ENCODE results near the gene HK1.

Gene HK1

GRCh38 chr10:69337296-69338132, 59.2 kb downstream of the HK1 start:
- Mint-ChIP-seq H3K4me1 (peaks cover 70% of the 10 kb centered on the region), H3K4me3 (no peak overlapping the region), H3K27me3 (no peaks in the 10 kb centered on the region), H3K27ac (peak overlapping the region; percentile 69), H3K9me3 (no peaks in the 10 kb centered on the region), H3K36me3 (peaks cover 17% of the 10 kb centered on the region)
- ATAC-seq = no peak

GRCh38 chr10:69338133-69338456, 59.8 kb downstream of the HK1 start:
- no peak for ATAC-seq
- Mint-ChIP-seq H3K27me3 (no peaks in the 10 kb centered on the region), H3K4me1 (peaks cover 72% of the 10 kb centered on the region), H3K9me3 (no peaks in the 10 kb centered on the region), H3K4me3 (no peak overlapping the region), H3K36me3 (peaks cover 17% of the 10 kb centered on the region), H3K27ac (peak overlapping the region; percentile 69)

GRCh38 chr10:69338547-69339450, 60.5 kb downstream of the HK1 start:
- no peaks in the 10 kb centered on the region for H3K27me3 Mint-ChIP-seq
- ATAC-seq = no peak
- no peak overlapping the region for H3K4me3 Mint-ChIP-seq
- peaks cover 78% of the 10 kb centered on the region for H3K4me1 Mint-ChIP-seq
- no peaks in the 10 kb centered on the region for H3K9me3 Mint-ChIP-seq
- peak overlapping the region; percentile 69 for H3K27ac Mint-ChIP-seq
- peaks cover 19% of the 10 kb centered on the region for H3K36me3 Mint-ChIP-seq

GRCh38 chr10:69340695-69341094, 62.4 kb downstream of the HK1 start:
- no peak for ATAC-seq
- no peak overlapping the region for H3K4me3 Mint-ChIP-seq
- H3K36me3 Mint-ChIP-seq = peaks cover 25% of the 10 kb centered on the region
- no peaks in the 10 kb centered on the region for H3K27me3 Mint-ChIP-seq
- no peaks in the 10 kb centered on the region for H3K9me3 Mint-ChIP-seq
- peaks cover 79% of the 10 kb centered on the region for H3K4me1 Mint-ChIP-seq
- no peak overlapping the region for H3K27ac Mint-ChIP-seq

- Mint-ChIP-seq H3K4me3 (no peak overlapping the region), H3K27ac (peak overlapping the region; percentile 61), H3K9me3 (no peaks in the 10 kb centered on the region), H3K4me1 (peaks cover 88% of the 10 kb centered on the region), H3K36me3 (peaks cover 23% of the 10 kb centered on the region), H3K27me3 (no peaks in the 10 kb centered on the region)
- no peak for ATAC-seq
Observed at GRCh38 chr10:69343905-69344304, 65.6 kb downstream of the HK1 start.

- ATAC-seq = peak; percentile 92
- H3K9me3 Mint-ChIP-seq = no peaks in the 10 kb centered on the region
- peak overlapping the region; percentile 61 for H3K27ac Mint-ChIP-seq
- H3K4me1 Mint-ChIP-seq = peaks cover 88% of the 10 kb centered on the region
- H3K27me3 Mint-ChIP-seq = no peaks in the 10 kb centered on the region
- H3K36me3 Mint-ChIP-seq = peaks cover 22% of the 10 kb centered on the region
- H3K4me3 Mint-ChIP-seq = peak overlapping the region; percentile 34
Observed at GRCh38 chr10:69344591-69345252, 66.4 kb downstream of the HK1 start.

- no peaks in the 10 kb centered on the region for H3K9me3 Mint-ChIP-seq
- peak overlapping the region; percentile 61 for H3K27ac Mint-ChIP-seq
- no peak overlapping the region for H3K4me3 Mint-ChIP-seq
- H3K27me3 Mint-ChIP-seq = no peaks in the 10 kb centered on the region
- H3K4me1 Mint-ChIP-seq = peaks cover 90% of the 10 kb centered on the region
- H3K36me3 Mint-ChIP-seq = peaks cover 19% of the 10 kb centered on the region
- no peak for ATAC-seq
Observed at GRCh38 chr10:69345402-69345801, 67.1 kb downstream of the HK1 start.

GRCh38 chr10:69345890-69346474, 67.7 kb downstream of the HK1 start:
- ATAC-seq = no peak
- H3K9me3 Mint-ChIP-seq = no peaks in the 10 kb centered on the region
- H3K36me3 Mint-ChIP-seq = peaks cover 19% of the 10 kb centered on the region
- H3K27me3 Mint-ChIP-seq = no peaks in the 10 kb centered on the region
- H3K4me3 Mint-ChIP-seq = no peak overlapping the region
- H3K27ac Mint-ChIP-seq = peak overlapping the region; percentile 61
- peaks cover 90% of the 10 kb centered on the region for H3K4me1 Mint-ChIP-seq

GRCh38 chr10:69346776-69347175, 68.5 kb downstream of the HK1 start:
- ATAC-seq = no peak
- Mint-ChIP-seq H3K4me1 (peaks cover 85% of the 10 kb centered on the region), H3K36me3 (peaks cover 19% of the 10 kb centered on the region), H3K4me3 (no peak overlapping the region), H3K27ac (peak overlapping the region; percentile 61), H3K27me3 (no peaks in the 10 kb centered on the region), H3K9me3 (no peaks in the 10 kb centered on the region)

GRCh38 chr10:69348816-69349541, 70.7 kb downstream of the HK1 start:
- Mint-ChIP-seq H3K27ac (peak overlapping the region; percentile 64), H3K4me3 (peak overlapping the region; percentile 51), H3K9me3 (no peaks in the 10 kb centered on the region), H3K27me3 (no peaks in the 10 kb centered on the region), H3K36me3 (peaks cover 20% of the 10 kb centered on the region), H3K4me1 (peaks cover 69% of the 10 kb centered on the region)
- peak; percentile 59 for ATAC-seq

GRCh38 chr10:69349542-69349888, 71.2 kb downstream of the HK1 start:
- Mint-ChIP-seq H3K36me3 (peaks cover 21% of the 10 kb centered on the region), H3K9me3 (no peaks in the 10 kb centered on the region), H3K4me3 (no peak overlapping the region), H3K4me1 (peaks cover 69% of the 10 kb centered on the region), H3K27me3 (no peaks in the 10 kb centered on the region), H3K27ac (peak overlapping the region; percentile 64)
- no peak for ATAC-seq

- Mint-ChIP-seq H3K4me3 (no peak overlapping the region), H3K9me3 (no peaks in the 10 kb centered on the region), H3K36me3 (peaks cover 16% of the 10 kb centered on the region), H3K27me3 (no peaks in the 10 kb centered on the region), H3K27ac (no peak overlapping the region), H3K4me1 (peaks cover 49% of the 10 kb centered on the region)
- no peak for ATAC-seq
Observed at GRCh38 chr10:69351589-69351988, 73.3 kb downstream of the HK1 start.

GRCh38 chr10:69352569-69353264, 74.4 kb downstream of the HK1 start:
- Mint-ChIP-seq H3K27ac (no peak overlapping the region), H3K4me1 (peaks cover 39% of the 10 kb centered on the region), H3K36me3 (peaks cover 16% of the 10 kb centered on the region), H3K4me3 (no peak overlapping the region), H3K27me3 (no peaks in the 10 kb centered on the region), H3K9me3 (no peaks in the 10 kb centered on the region)
- no peak for ATAC-seq

- Mint-ChIP-seq H3K4me3 (no peak overlapping the region), H3K4me1 (peaks cover 37% of the 10 kb centered on the region), H3K27ac (peak overlapping the region; percentile 35), H3K36me3 (peaks cover 16% of the 10 kb centered on the region), H3K9me3 (no peaks in the 10 kb centered on the region), H3K27me3 (no peaks in the 10 kb centered on the region)
- ATAC-seq = no peak
Observed at GRCh38 chr10:69353977-69354635, 75.8 kb downstream of the HK1 start.

Measured in stimulated activated memory B cell treated with anti-CD40 and anti-IgM and Interleukin-4, amounts not matched to agents 10 μg/mL and 1 μg/mL and 100 μg/mL, for 72 hours (primary cell).